ENCODE results near the gene C1orf115. TPM values are rescaled to one million over a fixed set of nuclear protein-coding genes. Genes with fewer than 3 reads are reported as not detected.
"Not testable (repeated sequence)": the region's sequence is repeated elsewhere in the genome, so short reads cannot be mapped to it uniquely, and the experiment has no call there.

Gene C1orf115
- total RNA-seq, 1 donor from 2014 or later, result 31.0 TPM

- DNase-seq, result no peak
Observed at GRCh38 chr1:220694866-220695382, 4.8 kb downstream of the C1orf115 start.

- DNase-seq, result no peak
Observed at GRCh38 chr1:220695426-220695825, 5.3 kb downstream of the C1orf115 start.

- no peak for DNase-seq
Observed at GRCh38 chr1:220696226-220696862, 6.2 kb downstream of the C1orf115 start.

GRCh38 chr1:220696863-220697231, 6.7 kb downstream of the C1orf115 start:
- peak; percentile 50 for DNase-seq

- no peak for DNase-seq
Observed at GRCh38 chr1:220697326-220697725, 7.2 kb downstream of the C1orf115 start.

GRCh38 chr1:220698607-220699016, 8.4 kb downstream of the C1orf115 start:
- DNase-seq, result no peak

- no peak for DNase-seq
Observed at GRCh38 chr1:220699044-220699443, 8.9 kb downstream of the C1orf115 start.

- no peak for DNase-seq
Observed at GRCh38 chr1:220700556-220701179, 10.5 kb downstream of the C1orf115 start.

GRCh38 chr1:220701974-220702373, 11.8 kb downstream of the C1orf115 start:
- no peak for DNase-seq

- no peak for DNase-seq
Observed at GRCh38 chr1:220702733-220703270, 12.6 kb downstream of the C1orf115 start.

GRCh38 chr1:220703305-220703704, 13.1 kb downstream of the C1orf115 start:
- no peak for DNase-seq

- DNase-seq, result no peak
Observed at GRCh38 chr1:220705782-220706181, 15.6 kb downstream of the C1orf115 start.

- no peak for DNase-seq
Observed at GRCh38 chr1:220706480-220706879, 16.3 kb downstream of the C1orf115 start.

- DNase-seq, result no peak
Observed at GRCh38 chr1:220707160-220707559, 17.0 kb downstream of the C1orf115 start.

GRCh38 chr1:220708244-220708643, 18.1 kb downstream of the C1orf115 start:
- no peak for DNase-seq

GRCh38 chr1:220708936-220709801, 19.0 kb downstream of the C1orf115 start:
- no peak for DNase-seq

- no peak for DNase-seq
Observed at GRCh38 chr1:220710333-220710732, 20.2 kb downstream of the C1orf115 start.

GRCh38 chr1:220711056-220711809, 21.1 kb downstream of the C1orf115 start:
- DNase-seq, result no peak

- not testable (repeated sequence) for DNase-seq
Observed at GRCh38 chr1:220715986-220716385, 25.8 kb downstream of the C1orf115 start.

GRCh38 chr1:220717800-220718640, 27.9 kb downstream of the C1orf115 start:
- DNase-seq, result no peak

GRCh38 chr1:220721266-220721665, 31.1 kb downstream of the C1orf115 start:
- not testable (repeated sequence) for DNase-seq
